ENCODE results near the gene SHCBP1L.
"Not testable (repeated sequence)": the region's sequence is repeated elsewhere in the genome, so short reads cannot be mapped to it uniquely, and the experiment has no call there.

Gene SHCBP1L

GRCh38 chr1:182955596-182956588, 2.9 kb upstream of the SHCBP1L start:
- Histone ChIP-seq H3K4me2 (ENCODE audit: insufficient read depth, low read length) (no peak overlapping the region), H4K20me1 (ENCODE audit: insufficient read depth, low read length) (no peaks in the 10 kb centered on the region), H3K9me3 (ENCODE audit: insufficient read depth, low read length, severe bottlenecking) (no peaks in the 10 kb centered on the region), H3K79me2 (ENCODE audit: insufficient read depth, low read length) (no peaks in the 10 kb centered on the region), H3K27ac (ENCODE audit: low read length) (no peak overlapping the region), H2AFZ (ENCODE audit: low read depth, low read length) (no peak overlapping the region), H3K9ac (ENCODE audit: low read depth, low read length) (no peak overlapping the region), H3K4me3 (ENCODE audit: low read depth in 1 of 2, low read length in 2 of 2) (no peak overlapping the region), H3K36me3 (ENCODE audit: insufficient read depth, low read length) (no peaks in the 10 kb centered on the region), H3K27me3 (ENCODE audit: insufficient read depth, low read length, poor library complexity) (no peaks in the 10 kb centered on the region), H3K4me1 (ENCODE audit: insufficient read depth, low read length) (no peaks in the 10 kb centered on the region)
- DNase-seq (no peak), ATAC-seq (ENCODE audit: insufficient read depth, low read depth) (no peak)
- TF ChIP-seq CTCF (IDR thresholded peaks at IDR 0.05; ENCODE audit: borderline replicate concordance, extremely low read depth, low read length, poor library complexity, severe bottlenecking) (no peak), EZH2 (IDR thresholded peaks at IDR 0.05; ENCODE audit: borderline replicate concordance, low read depth, low read length, severe bottlenecking) (no peak)

- Histone ChIP-seq H2AFZ (ENCODE audit: low read depth, low read length) (no peak overlapping the region), H3K27ac (ENCODE audit: low read length) (no peak overlapping the region), H3K36me3 (ENCODE audit: insufficient read depth, low read length) (no peaks in the 10 kb centered on the region), H3K4me2 (ENCODE audit: insufficient read depth, low read length) (no peak overlapping the region), H3K9ac (ENCODE audit: low read depth, low read length) (no peak overlapping the region), H3K4me1 (ENCODE audit: insufficient read depth, low read length) (no peaks in the 10 kb centered on the region), H3K9me3 (ENCODE audit: insufficient read depth, low read length, severe bottlenecking) (no peaks in the 10 kb centered on the region), H3K4me3 (ENCODE audit: low read depth in 1 of 2, low read length in 2 of 2) (no peak overlapping the region), H3K27me3 (ENCODE audit: insufficient read depth, low read length, poor library complexity) (no peaks in the 10 kb centered on the region), H3K79me2 (ENCODE audit: insufficient read depth, low read length) (no peaks in the 10 kb centered on the region), H4K20me1 (ENCODE audit: insufficient read depth, low read length) (no peaks in the 10 kb centered on the region)
- DNase-seq (no peak), ATAC-seq (ENCODE audit: insufficient read depth, low read depth) (no peak)
- TF ChIP-seq CTCF (IDR thresholded peaks at IDR 0.05; ENCODE audit: borderline replicate concordance, extremely low read depth, low read length, poor library complexity, severe bottlenecking) (no peak), EZH2 (IDR thresholded peaks at IDR 0.05; ENCODE audit: borderline replicate concordance, low read depth, low read length, severe bottlenecking) (no peak)
Observed at GRCh38 chr1:182953826-182954225, 860 bp upstream of the SHCBP1L start.

- ATAC-seq (ENCODE audit: insufficient read depth, low read depth) = not testable (repeated sequence)
Observed at GRCh38 chr1:182943336-182943735, 9.6 kb downstream of the SHCBP1L start.

GRCh38 chr1:182942145-182942544, 10.8 kb downstream of the SHCBP1L start:
- not testable (repeated sequence) for H3K36me3 ChIP-seq (ENCODE audit: insufficient read depth, low read length); H3K79me2 ChIP-seq (ENCODE audit: insufficient read depth, low read length); H2AFZ ChIP-seq (ENCODE audit: low read depth, low read length); H3K4me3 ChIP-seq (ENCODE audit: low read depth in 1 of 2, low read length in 2 of 2); DNase-seq; H3K27me3 ChIP-seq (ENCODE audit: insufficient read depth, low read length, poor library complexity); H4K20me1 ChIP-seq (ENCODE audit: insufficient read depth, low read length); H3K4me2 ChIP-seq (ENCODE audit: insufficient read depth, low read length); H3K27ac ChIP-seq (ENCODE audit: low read length); ATAC-seq (ENCODE audit: insufficient read depth, low read depth); H3K9me3 ChIP-seq (ENCODE audit: insufficient read depth, low read length, severe bottlenecking); H3K9ac ChIP-seq (ENCODE audit: low read depth, low read length); H3K4me1 ChIP-seq (ENCODE audit: insufficient read depth, low read length)

More at GRCh38 chr1:182943336-182943735, 9.6 kb downstream of the SHCBP1L start:
- H3K36me3 ChIP-seq (ENCODE audit: insufficient read depth, low read length); H3K27me3 ChIP-seq (ENCODE audit: insufficient read depth, low read length, poor library complexity); H3K79me2 ChIP-seq (ENCODE audit: insufficient read depth, low read length); H4K20me1 ChIP-seq (ENCODE audit: insufficient read depth, low read length); H3K4me3 ChIP-seq (ENCODE audit: low read depth in 1 of 2, low read length in 2 of 2); H3K9me3 ChIP-seq (ENCODE audit: insufficient read depth, low read length, severe bottlenecking); H3K27ac ChIP-seq (ENCODE audit: low read length); DNase-seq; H3K9ac ChIP-seq (ENCODE audit: low read depth, low read length); H2AFZ ChIP-seq (ENCODE audit: low read depth, low read length); H3K4me1 ChIP-seq (ENCODE audit: insufficient read depth, low read length); H3K4me2 ChIP-seq (ENCODE audit: insufficient read depth, low read length): not testable (repeated sequence)
